IPS DF 6.9 (cell line): ENCODE measurements around the gene MORC3.
"Not testable (repeated sequence)": the region's sequence is repeated elsewhere in the genome, so short reads cannot be mapped to it uniquely, and the experiment has no call there.

Source experiments
- DNase-seq: peaks from one replicate; pipeline ENCODE4 v3.0.0-alpha.2; 2013; ENCODE audit warnings: low read depth, low spot score
- H3K27ac ChIP-seq: one replicate; pipeline ENCODE4 v1.5.1; 2013; ENCODE audit warnings: low read length, control low read depth
- H3K27me3 ChIP-seq: 2 replicates; pipeline ENCODE4 v1.6.1; 2013; ENCODE audit warnings: mild to moderate bottlenecking, low read length; ENCODE audit not compliant: control insufficient read depth, insufficient read depth
- H3K36me3 ChIP-seq: 2 replicates; pipeline ENCODE4 v1.6.1; 2013; ENCODE audit warnings: low read length; ENCODE audit not compliant: control insufficient read depth, insufficient read depth
- H3K4me1 ChIP-seq: 2 replicates; pipeline ENCODE4 v1.6.1; 2013; ENCODE audit warnings: low read length; ENCODE audit not compliant: control insufficient read depth, insufficient read depth
- H3K4me3 ChIP-seq: 2 replicates; pipeline ENCODE4 v1.5.1; 2013; ENCODE audit warnings: mild to moderate bottlenecking, low read length
- H3K9me3 ChIP-seq: 2 replicates; pipeline ENCODE4 v1.6.1; 2013; ENCODE audit warnings: low read length, inconsistent platforms; ENCODE audit not compliant: control insufficient read depth, insufficient read depth
- WGBS: extraction: QIAGEN DNeasy Blood & Tissue Kit; methylation state at CpG from one replicate; pipeline ENCODE4 v1.1.7; 2013; ENCODE audit warnings: mixed read lengths, missing lambda C conversion rate; ENCODE audit not compliant: insufficient read length, insufficient coverage; 5-methylcytosine and 5-hydroxymethylcytosine counted together

The MORC3 gene

GRCh38 chr21:36306872-36307534, 13.0 kb upstream of the MORC3 start:
- DNase-seq = no peak
- Histone ChIP-seq H3K4me3 (no peak overlapping the region), H3K9me3 (no peaks in the 10 kb centered on the region), H3K36me3 (no peaks in the 10 kb centered on the region), H3K27me3 (no peaks in the 10 kb centered on the region), H3K27ac (no peak overlapping the region), H3K4me1 (no peaks in the 10 kb centered on the region)
- WGBS = no CpG with 5 or more reads among the region's 6 CpGs

- Histone ChIP-seq H3K27me3 (no peaks in the 10 kb centered on the region), H3K27ac (no peak overlapping the region), H3K36me3 (no peaks in the 10 kb centered on the region), H3K4me1 (no peaks in the 10 kb centered on the region), H3K9me3 (no peaks in the 10 kb centered on the region), H3K4me3 (no peak overlapping the region)
- no peak for DNase-seq
- WGBS = no CpG with 5 or more reads among the region's 7 CpGs
These were observed 10.0 kb upstream of the MORC3 start for GRCh38 chr21:36310016-36310415.

GRCh38 chr21:36313446-36313845, 6.6 kb upstream of the MORC3 start:
- H3K36me3 ChIP-seq, H3K27me3 ChIP-seq, DNase-seq, H3K9me3 ChIP-seq, H3K4me1 ChIP-seq, H3K4me3 ChIP-seq, H3K27ac ChIP-seq: not testable (repeated sequence)
- WGBS = no CpG with 5 or more reads among the region's 2 CpGs

GRCh38 chr21:36316045-36316444, 4.0 kb upstream of the MORC3 start:
- WGBS = no CpG with 5 or more reads among the region's 3 CpGs
- DNase-seq, H3K4me1 ChIP-seq, H3K9me3 ChIP-seq, H3K27ac ChIP-seq, H3K36me3 ChIP-seq, H3K4me3 ChIP-seq, H3K27me3 ChIP-seq: not testable (repeated sequence)

GRCh38 chr21:36316872-36317484, 3.0 kb upstream of the MORC3 start:
- WGBS = no CpG with 5 or more reads among the region's 14 CpGs
- H3K27ac ChIP-seq = no peak overlapping the region
- no peak for DNase-seq
- 0 out of 2 replicates have a peak, but pooled peaks cover 1% of the 10 kb centered on the region for H3K4me1 ChIP-seq
- H3K36me3 ChIP-seq = no peaks in the 10 kb centered on the region
- no peaks in the 10 kb centered on the region for H3K27me3 ChIP-seq
- H3K4me3 ChIP-seq = no peak overlapping the region
- H3K9me3 ChIP-seq = no peaks in the 10 kb centered on the region

GRCh38 chr21:36319406-36319766, 611 bp upstream of the MORC3 start:
- not testable (repeated sequence) for H3K36me3 ChIP-seq, H3K27me3 ChIP-seq, H3K27ac ChIP-seq, H3K9me3 ChIP-seq, DNase-seq, H3K4me1 ChIP-seq
- H3K4me3 ChIP-seq = peak overlapping the region; percentile 20; the same call in 1 of the 2 replicates
- WGBS = no CpG with 5 or more reads among the region's 17 CpGs

- Histone ChIP-seq H3K9me3 (no peaks in the 10 kb centered on the region), H3K4me3 (peak overlapping the region; percentile 65), H3K27me3 (no peaks in the 10 kb centered on the region), H3K27ac (no peak overlapping the region), H3K4me1 (0 out of 2 replicates have a peak, but pooled peaks cover 1% of the 10 kb centered on the region), H3K36me3 (no peaks in the 10 kb centered on the region)
- no CpG with 5 or more reads among the region's 62 CpGs for WGBS
- no peak for DNase-seq
These were observed 676 bp downstream of the MORC3 start for GRCh38 chr21:36320421-36321324.

GRCh38 chr21:36321325-36322082, 1.5 kb downstream of the MORC3 start:
- peak overlapping the region; percentile 65; the same call in 1 of the 2 replicates for H3K4me3 ChIP-seq
- no peaks in the 10 kb centered on the region for H3K9me3 ChIP-seq
- H3K27ac ChIP-seq = no peak overlapping the region
- no peaks in the 10 kb centered on the region for H3K27me3 ChIP-seq
- DNase-seq = no peak
- H3K36me3 ChIP-seq = no peaks in the 10 kb centered on the region
- 0 out of 2 replicates have a peak, but pooled peaks cover 1% of the 10 kb centered on the region for H3K4me1 ChIP-seq
- WGBS = no CpG with 5 or more reads among the region's 8 CpGs

GRCh38 chr21:36322083-36322424, 2.1 kb downstream of the MORC3 start:
- Histone ChIP-seq H3K4me3 (no peak overlapping the region; the same call in 1 of the 2 replicates), H3K27me3 (no peaks in the 10 kb centered on the region), H3K36me3 (no peaks in the 10 kb centered on the region), H3K4me1 (0 out of 2 replicates have a peak, but pooled peaks cover 1% of the 10 kb centered on the region), H3K9me3 (no peaks in the 10 kb centered on the region), H3K27ac (no peak overlapping the region)
- 100% methylated on average over 1 of the region's 2 CpGs for WGBS
- no peak for DNase-seq

GRCh38 chr21:36323032-36323431, 3.0 kb downstream of the MORC3 start:
- H3K4me1 ChIP-seq = 0 out of 2 replicates have a peak, but pooled peaks cover 1% of the 10 kb centered on the region
- no peak overlapping the region for H3K27ac ChIP-seq
- no peak overlapping the region for H3K4me3 ChIP-seq
- H3K9me3 ChIP-seq = no peaks in the 10 kb centered on the region
- DNase-seq = no peak
- no CpG with 5 or more reads among the region's 3 CpGs for WGBS
- H3K36me3 ChIP-seq = no peaks in the 10 kb centered on the region
- no peaks in the 10 kb centered on the region for H3K27me3 ChIP-seq
